OCI-LY7 (cell line): ENCODE measurements around the gene CATSPERB. TPM values are rescaled to one million over a fixed set of nuclear protein-coding genes. Genes with fewer than 3 reads are reported as not detected.
"Not testable (repeated sequence)": the region's sequence is repeated elsewhere in the genome, so short reads cannot be mapped to it uniquely, and the experiment has no call there.

Source experiments
- BruUV-seq: library from RNA; stranded (reverse); fragments of 400-500 nt; replicated peaks from 2 replicates; lab custom pipeline; 2021; lab: Mats Ljungman, UMichigan
- CTCF ChIA-PET: fragments of 300-600 bp; sonication (Branson Sonifier 250); formaldehyde crosslinking; loops from one replicate; lab custom pipeline; 2022; ENCODE audit warnings: antibody characterized with exemption; ENCODE audit not compliant: unreplicated experiment; lab: Charles Lee
- POLR2A ChIA-PET: fragments of 300-600 bp; sonication (Branson Sonifier 250); formaldehyde crosslinking; loops from one replicate; lab custom pipeline; 2022; ENCODE audit warnings: antibody characterized with exemption; lab: Charles Lee
- DNase-seq: peaks from one replicate; pipeline ENCODE4 v3.0.0-alpha.2; 2015; ENCODE audit warnings: low spot score
- H2AFZ ChIP-seq: fragments of 200-600 bp; sonication (generic), shearing (Covaris generic); 2 replicates; pipeline ENCODE4 v1.6.1; 2014; ENCODE audit warnings: mild to moderate bottlenecking, antibody characterized with exemption, low read length, moderate library complexity
- H3K27ac ChIP-seq: fragments of 200-600 bp; sonication (generic); 2 replicates; pipeline ENCODE4 v1.5.1; 2014; ENCODE audit warnings: mixed run types, low read depth, mild to moderate bottlenecking, moderate library complexity, low read length, inconsistent platforms; ENCODE audit not compliant: poor library complexity, severe bottlenecking
- H3K36me3 ChIP-seq: fragments of 200-600 bp; sonication (generic); 2 replicates; pipeline ENCODE4 v1.6.1; 2014; ENCODE audit warnings: mild to moderate bottlenecking, antibody characterized with exemption, low read length, moderate library complexity, mixed read lengths; ENCODE audit not compliant: insufficient read depth
- H3K4me1 ChIP-seq: fragments of 200-600 bp; sonication (generic); 2 replicates; pipeline ENCODE4 v1.5.1; 2014; ENCODE audit warnings: mild to moderate bottlenecking, low read length; ENCODE audit not compliant: insufficient read depth, poor library complexity, severe bottlenecking
- H3K4me2 ChIP-seq: fragments of 200-600 bp; sonication (generic); 2 replicates; pipeline ENCODE4 v1.6.1; 2014; ENCODE audit warnings: mild to moderate bottlenecking, low read length
- H3K4me3 ChIP-seq: fragments of 200-600 bp; sonication (generic); 2 replicates; pipeline ENCODE4 v1.5.1; 2014; ENCODE audit warnings: mild to moderate bottlenecking, low read depth, low read length; ENCODE audit not compliant: poor library complexity, severe bottlenecking
- H3K79me2 ChIP-seq: fragments of 200-600 bp; sonication (generic); 2 replicates; pipeline ENCODE4 v1.6.1; 2016; ENCODE audit warnings: low read depth, mild to moderate bottlenecking, low read length, moderate library complexity, mixed read lengths; ENCODE audit not compliant: insufficient read depth
- H3K9me2 ChIP-seq: fragments of 200-600 bp; sonication (generic); 2 replicates; pipeline ENCODE4 v1.6.1; 2016; ENCODE audit warnings: mild to moderate bottlenecking, low read length, mixed read lengths; ENCODE audit not compliant: insufficient read depth
- H3K9me3 ChIP-seq: fragments of 200-600 bp; sonication (generic); 2 replicates; pipeline ENCODE4 v1.6.1; 2014; ENCODE audit warnings: mild to moderate bottlenecking, mixed run types, low read length, mixed read lengths
- H4K20me1 ChIP-seq: fragments of 200-600 bp; sonication (generic); 2 replicates; pipeline ENCODE4 v1.6.1; 2014; ENCODE audit warnings: mild to moderate bottlenecking, antibody characterized with exemption, low read length, moderate library complexity, mixed read lengths; ENCODE audit not compliant: insufficient read depth
- EZH2phosphoT487 ChIP-seq: fragments of 200-600 bp; sonication (generic); IDR thresholded peaks from 2 replicates; pipeline ENCODE4 v1.6.1; 2018; ENCODE audit warnings: low read depth, borderline replicate concordance, mild to moderate bottlenecking, mixed run types, antibody characterized with exemption, low read length, moderate library complexity, mixed read lengths
- intact Hi-C: fragments of 100-400 bp; cut with micrococcal nuclease; formaldehyde crosslinking; loops from one replicate; pipeline ENCODE4 v1.10.0; 2022; ENCODE audit not compliant: unreplicated experiment
- total RNA-seq, 2 experiments: library from RNA; depleted of rRNA in 1 of 2; stranded (reverse); fragments of >200 nt in 1 of 2; shearing (Covaris generic) in 1 of 2; gene quantifications; 2 replicates each; pipeline ENCODE4 v1.2.3, GENCODE V29; 2014 to 2022
- TF ChIP-seq, protein P1 (sequence below): fragments of 200-600 bp; sonication (generic); conservative IDR thresholded peaks from 2 replicates; pipeline ENCODE4 v1.5.1; 2014; ENCODE audit warnings: mild to moderate bottlenecking, antibody characterized with exemption, low read length, moderate library complexity, mixed read lengths

CATSPERB gene
- total RNA-seq, 2 experiments from 2014 or later: not detected

DNA sequence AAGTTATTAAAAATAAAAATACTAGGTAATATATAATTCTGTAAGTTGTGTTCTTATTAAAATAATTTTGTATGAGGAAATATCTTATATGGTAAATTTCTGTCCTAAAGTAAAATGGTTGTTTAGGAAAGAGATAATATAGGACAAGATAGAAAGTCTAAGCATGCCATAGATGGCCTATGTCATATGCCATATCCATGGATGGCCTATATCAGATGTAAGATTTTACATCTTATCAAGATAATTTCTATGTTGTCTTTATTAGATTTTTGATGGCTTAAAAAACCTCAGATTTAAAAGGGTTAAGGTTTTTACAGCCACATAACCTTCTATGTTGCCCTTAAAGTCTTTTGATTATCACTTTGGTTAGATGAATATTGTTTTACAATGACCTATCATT, 52.6 kb downstream of the CATSPERB start:
- Histone ChIP-seq H3K36me3 (no peaks in the 10 kb centered on the region), H3K27ac (no peak overlapping the region), H3K4me2 (no peak overlapping the region), H3K4me1 (no peaks in the 10 kb centered on the region), H3K9me2 (no peaks in the 10 kb centered on the region), H2AFZ (no peak overlapping the region), H3K4me3 (no peak overlapping the region), H4K20me1 (no peaks in the 10 kb centered on the region), H3K9me3 (peaks cover 16% of the 10 kb centered on the region; the same call in 1 of the 2 replicates), H3K79me2 (no peaks in the 10 kb centered on the region)
- intact Hi-C loops: no loop called here
- no peak for DNase-seq
- no TSS peak for BruUV-seq
- ChIA-PET POLR2A (no interaction called here), CTCF (no interaction called here)
- no peak for TF ChIP-seq EZH2phosphoT487
- TF ChIP-seq, protein P1, sequence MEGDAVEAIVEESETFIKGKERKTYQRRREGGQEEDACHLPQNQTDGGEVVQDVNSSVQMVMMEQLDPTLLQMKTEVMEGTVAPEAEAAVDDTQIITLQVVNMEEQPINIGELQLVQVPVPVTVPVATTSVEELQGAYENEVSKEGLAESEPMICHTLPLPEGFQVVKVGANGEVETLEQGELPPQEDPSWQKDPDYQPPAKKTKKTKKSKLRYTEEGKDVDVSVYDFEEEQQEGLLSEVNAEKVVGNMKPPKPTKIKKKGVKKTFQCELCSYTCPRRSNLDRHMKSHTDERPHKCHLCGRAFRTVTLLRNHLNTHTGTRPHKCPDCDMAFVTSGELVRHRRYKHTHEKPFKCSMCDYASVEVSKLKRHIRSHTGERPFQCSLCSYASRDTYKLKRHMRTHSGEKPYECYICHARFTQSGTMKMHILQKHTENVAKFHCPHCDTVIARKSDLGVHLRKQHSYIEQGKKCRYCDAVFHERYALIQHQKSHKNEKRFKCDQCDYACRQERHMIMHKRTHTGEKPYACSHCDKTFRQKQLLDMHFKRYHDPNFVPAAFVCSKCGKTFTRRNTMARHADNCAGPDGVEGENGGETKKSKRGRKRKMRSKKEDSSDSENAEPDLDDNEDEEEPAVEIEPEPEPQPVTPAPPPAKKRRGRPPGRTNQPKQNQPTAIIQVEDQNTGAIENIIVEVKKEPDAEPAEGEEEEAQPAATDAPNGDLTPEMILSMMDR: no peak

DNA sequence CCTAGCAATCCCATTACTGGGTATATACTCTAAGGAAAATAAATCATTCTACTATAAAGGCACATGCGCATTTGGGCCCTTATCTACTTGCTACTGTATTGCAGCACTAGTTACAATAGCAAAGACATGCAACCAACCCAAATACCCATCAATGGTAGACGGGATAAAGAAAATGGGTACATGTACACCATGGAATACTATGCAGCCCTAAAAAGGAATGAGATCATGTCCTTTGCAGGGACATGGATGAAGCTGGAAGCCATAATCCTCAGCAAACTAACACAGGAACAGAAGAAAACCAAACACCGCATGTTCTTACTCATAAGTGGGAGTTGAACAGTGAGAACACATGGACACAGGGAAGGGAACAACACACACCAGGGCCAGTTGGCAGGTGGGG, 54.2 kb downstream of the CATSPERB start:
- intact Hi-C loops, DNase-seq, H3K9me2 ChIP-seq, BruUV-seq, H3K79me2 ChIP-seq, H3K4me3 ChIP-seq, H3K27ac ChIP-seq, H2AFZ ChIP-seq, H3K36me3 ChIP-seq, H4K20me1 ChIP-seq, H3K4me2 ChIP-seq, CTCF ChIA-PET, POLR2A ChIA-PET, H3K4me1 ChIP-seq: not testable (repeated sequence)
- H3K9me3 ChIP-seq: peaks cover 16% of the 10 kb centered on the region; the same call in 1 of the 2 replicates

DNA sequence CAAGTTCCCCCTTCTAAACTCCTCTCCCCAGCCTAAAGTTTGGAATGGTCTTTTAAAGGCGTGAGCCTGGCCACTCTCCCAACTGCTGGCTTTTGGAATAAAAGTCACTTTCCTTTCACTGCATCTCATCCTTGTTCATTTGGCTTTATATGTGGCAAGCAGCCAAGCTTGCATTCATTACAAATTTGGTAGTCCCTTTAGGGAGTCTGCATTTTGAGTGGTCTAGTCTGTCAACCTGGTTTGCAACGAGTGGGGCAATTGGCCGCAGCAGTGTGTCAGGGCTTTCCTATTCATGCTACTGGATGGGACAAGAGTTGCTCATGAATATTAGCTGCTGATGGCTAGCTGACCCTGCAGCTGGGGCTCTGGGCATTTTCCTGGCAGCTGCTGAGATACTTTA, 57.0 kb downstream of the CATSPERB start:
- intact Hi-C loops: no loop called here
- Histone ChIP-seq H3K79me2 (no peaks in the 10 kb centered on the region), H4K20me1 (no peaks in the 10 kb centered on the region), H3K4me2 (no peak overlapping the region), H3K9me2 (no peaks in the 10 kb centered on the region), H3K27ac (no peak overlapping the region), H3K4me3 (no peak overlapping the region), H3K36me3 (no peaks in the 10 kb centered on the region), H2AFZ (no peak overlapping the region), H3K4me1 (no peaks in the 10 kb centered on the region), H3K9me3 (peaks cover 11% of the 10 kb centered on the region; the same call in 1 of the 2 replicates)
- POLR2A ChIA-PET: no interaction called here
- BruUV-seq: no TSS peak
- TF ChIP-seq, protein P1: no peak
- no peak for TF ChIP-seq EZH2phosphoT487
- CTCF ChIA-PET: no interaction called here
- DNase-seq: no peak
